OCI-LY7 (cell line): ENCODE results near the gene CCRL2. TPM values are rescaled to one million over a fixed set of nuclear protein-coding genes. Genes with fewer than 3 reads are reported as not detected.

Experiments
- BruUV-seq: library from RNA; stranded (reverse); fragments of 400-500 nt; replicated peaks from 2 replicates; lab custom pipeline; 2021; lab: Mats Ljungman, UMichigan
- CTCF ChIA-PET: fragments of 300-600 bp; sonication (Branson Sonifier 250); formaldehyde crosslinking; loops from one replicate; lab custom pipeline; 2022; ENCODE audit warnings: antibody characterized with exemption; ENCODE audit not compliant: unreplicated experiment; lab: Charles Lee
- POLR2A ChIA-PET: fragments of 300-600 bp; sonication (Branson Sonifier 250); formaldehyde crosslinking; loops from one replicate; lab custom pipeline; 2022; ENCODE audit warnings: antibody characterized with exemption; lab: Charles Lee
- DNase-seq: peaks from one replicate; pipeline ENCODE4 v3.0.0-alpha.2; 2015; ENCODE audit warnings: low spot score
- H2AFZ ChIP-seq: fragments of 200-600 bp; sonication (generic), shearing (Covaris generic); 2 replicates; pipeline ENCODE4 v1.6.1; 2014; ENCODE audit warnings: mild to moderate bottlenecking, antibody characterized with exemption, low read length, moderate library complexity
- H3K27ac ChIP-seq: fragments of 200-600 bp; sonication (generic); 2 replicates; pipeline ENCODE4 v1.5.1; 2014; ENCODE audit warnings: mixed run types, low read depth, mild to moderate bottlenecking, moderate library complexity, low read length, inconsistent platforms; ENCODE audit not compliant: poor library complexity, severe bottlenecking
- H3K36me3 ChIP-seq: fragments of 200-600 bp; sonication (generic); 2 replicates; pipeline ENCODE4 v1.6.1; 2014; ENCODE audit warnings: mild to moderate bottlenecking, antibody characterized with exemption, low read length, moderate library complexity, mixed read lengths; ENCODE audit not compliant: insufficient read depth
- H3K4me1 ChIP-seq: fragments of 200-600 bp; sonication (generic); 2 replicates; pipeline ENCODE4 v1.5.1; 2014; ENCODE audit warnings: mild to moderate bottlenecking, low read length; ENCODE audit not compliant: insufficient read depth, poor library complexity, severe bottlenecking
- H3K4me2 ChIP-seq: fragments of 200-600 bp; sonication (generic); 2 replicates; pipeline ENCODE4 v1.6.1; 2014; ENCODE audit warnings: mild to moderate bottlenecking, low read length
- H3K4me3 ChIP-seq: fragments of 200-600 bp; sonication (generic); 2 replicates; pipeline ENCODE4 v1.5.1; 2014; ENCODE audit warnings: mild to moderate bottlenecking, low read depth, low read length; ENCODE audit not compliant: poor library complexity, severe bottlenecking
- H3K79me2 ChIP-seq: fragments of 200-600 bp; sonication (generic); 2 replicates; pipeline ENCODE4 v1.6.1; 2016; ENCODE audit warnings: low read depth, mild to moderate bottlenecking, low read length, moderate library complexity, mixed read lengths; ENCODE audit not compliant: insufficient read depth
- H3K9me2 ChIP-seq: fragments of 200-600 bp; sonication (generic); 2 replicates; pipeline ENCODE4 v1.6.1; 2016; ENCODE audit warnings: mild to moderate bottlenecking, low read length, mixed read lengths; ENCODE audit not compliant: insufficient read depth
- H3K9me3 ChIP-seq: fragments of 200-600 bp; sonication (generic); 2 replicates; pipeline ENCODE4 v1.6.1; 2014; ENCODE audit warnings: mild to moderate bottlenecking, mixed run types, low read length, mixed read lengths
- H4K20me1 ChIP-seq: fragments of 200-600 bp; sonication (generic); 2 replicates; pipeline ENCODE4 v1.6.1; 2014; ENCODE audit warnings: mild to moderate bottlenecking, antibody characterized with exemption, low read length, moderate library complexity, mixed read lengths; ENCODE audit not compliant: insufficient read depth
- EZH2phosphoT487 ChIP-seq: fragments of 200-600 bp; sonication (generic); IDR thresholded peaks from 2 replicates; pipeline ENCODE4 v1.6.1; 2018; ENCODE audit warnings: low read depth, borderline replicate concordance, mild to moderate bottlenecking, mixed run types, antibody characterized with exemption, low read length, moderate library complexity, mixed read lengths
- intact Hi-C: fragments of 100-400 bp; cut with micrococcal nuclease; formaldehyde crosslinking; loops from one replicate; pipeline ENCODE4 v1.10.0; 2022; ENCODE audit not compliant: unreplicated experiment
- total RNA-seq, 2 experiments: library from RNA; depleted of rRNA in 1 of 2; stranded (reverse); fragments of >200 nt in 1 of 2; shearing (Covaris generic) in 1 of 2; gene quantifications; 2 replicates each; pipeline ENCODE4 v1.2.3, GENCODE V29; 2014 to 2022
- TF ChIP-seq, protein P1 (sequence below): fragments of 200-600 bp; sonication (generic); conservative IDR thresholded peaks from 2 replicates; pipeline ENCODE4 v1.5.1; 2014; ENCODE audit warnings: mild to moderate bottlenecking, antibody characterized with exemption, low read length, moderate library complexity, mixed read lengths

Gene CCRL2
- total RNA-seq, 2 experiments from 2014 or later, result 0.41 to 2.2 TPM

DNA sequence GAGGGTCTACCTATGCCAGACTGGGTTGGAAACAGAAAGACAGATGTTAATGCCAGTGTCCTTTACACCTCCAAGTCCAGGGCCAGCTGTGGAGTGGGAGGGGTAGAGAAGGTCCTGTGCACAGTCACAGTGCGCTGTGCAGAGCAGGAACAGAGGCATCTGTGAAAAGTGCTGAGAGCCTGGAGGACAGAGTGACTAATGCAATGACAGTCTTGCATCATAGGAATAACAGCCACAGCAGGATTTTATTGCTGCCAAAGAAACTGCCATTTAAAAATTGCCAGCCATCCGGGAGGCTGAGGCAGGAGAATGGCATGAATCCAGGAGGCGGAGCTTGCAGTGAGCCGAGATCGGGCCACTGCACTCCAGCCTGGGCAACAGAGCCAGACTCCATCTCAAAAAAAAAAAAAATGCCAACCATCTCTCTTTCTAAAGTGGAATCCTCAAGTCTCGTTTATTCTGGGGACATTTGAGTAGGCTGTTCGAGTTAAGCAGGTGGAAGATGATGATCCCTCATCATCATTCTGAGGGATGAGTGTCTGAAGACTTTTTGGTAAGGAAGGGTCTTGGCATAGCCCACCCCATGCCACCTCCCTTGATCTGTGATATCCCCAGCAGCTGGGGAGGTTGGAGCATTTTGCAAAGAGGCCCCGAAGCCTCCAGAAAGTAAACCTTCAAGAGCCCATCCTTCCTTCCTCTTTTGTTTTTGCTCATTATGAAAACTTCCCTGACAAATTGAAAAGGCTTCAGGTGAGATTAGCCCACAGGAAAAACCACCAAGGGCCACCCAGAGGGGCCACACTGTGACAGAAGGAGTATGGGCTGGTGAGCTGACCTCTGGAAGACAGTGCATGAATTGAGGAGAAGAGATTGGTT, 45.4 kb upstream of the CCRL2 start:
- Histone ChIP-seq H2AFZ (no peak overlapping the region), H3K27ac (no peak overlapping the region)
- DNase-seq, result no peak

DNA sequence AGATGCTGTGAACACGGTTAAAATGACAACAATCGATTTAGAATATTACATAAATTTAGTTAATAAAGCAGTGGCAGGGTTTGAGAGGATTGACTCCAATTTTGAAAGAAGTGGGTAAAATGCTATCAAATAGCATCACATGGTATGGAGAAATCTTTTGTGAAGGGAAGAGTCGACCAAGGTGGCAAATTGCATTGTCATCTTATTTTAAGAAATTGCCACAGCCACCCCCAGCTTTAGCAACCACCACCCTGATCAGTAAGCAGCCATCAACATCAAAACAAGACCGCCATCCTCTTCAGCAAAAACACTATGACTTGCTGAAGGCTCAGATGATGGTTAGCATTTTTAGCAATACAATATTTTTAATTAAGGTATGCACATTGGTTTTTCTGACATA, 42.0 kb upstream of the CCRL2 start:
- Histone ChIP-seq H4K20me1 (no peaks in the 10 kb centered on the region), H3K9me3 (no peaks in the 10 kb centered on the region), H3K4me1 (no peaks in the 10 kb centered on the region), H3K9me2 (no peaks in the 10 kb centered on the region), H3K36me3 (no peaks in the 10 kb centered on the region), H3K27ac (no peak overlapping the region), H3K4me3 (no peak overlapping the region), H3K79me2 (no peaks in the 10 kb centered on the region), H2AFZ (no peak overlapping the region), H3K4me2 (no peak overlapping the region)
- DNase-seq, result no peak
- CTCF ChIA-PET, result no interaction called here
- TF ChIP-seq EZH2phosphoT487, result no peak
- TF ChIP-seq, protein P1, sequence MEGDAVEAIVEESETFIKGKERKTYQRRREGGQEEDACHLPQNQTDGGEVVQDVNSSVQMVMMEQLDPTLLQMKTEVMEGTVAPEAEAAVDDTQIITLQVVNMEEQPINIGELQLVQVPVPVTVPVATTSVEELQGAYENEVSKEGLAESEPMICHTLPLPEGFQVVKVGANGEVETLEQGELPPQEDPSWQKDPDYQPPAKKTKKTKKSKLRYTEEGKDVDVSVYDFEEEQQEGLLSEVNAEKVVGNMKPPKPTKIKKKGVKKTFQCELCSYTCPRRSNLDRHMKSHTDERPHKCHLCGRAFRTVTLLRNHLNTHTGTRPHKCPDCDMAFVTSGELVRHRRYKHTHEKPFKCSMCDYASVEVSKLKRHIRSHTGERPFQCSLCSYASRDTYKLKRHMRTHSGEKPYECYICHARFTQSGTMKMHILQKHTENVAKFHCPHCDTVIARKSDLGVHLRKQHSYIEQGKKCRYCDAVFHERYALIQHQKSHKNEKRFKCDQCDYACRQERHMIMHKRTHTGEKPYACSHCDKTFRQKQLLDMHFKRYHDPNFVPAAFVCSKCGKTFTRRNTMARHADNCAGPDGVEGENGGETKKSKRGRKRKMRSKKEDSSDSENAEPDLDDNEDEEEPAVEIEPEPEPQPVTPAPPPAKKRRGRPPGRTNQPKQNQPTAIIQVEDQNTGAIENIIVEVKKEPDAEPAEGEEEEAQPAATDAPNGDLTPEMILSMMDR, result no peak
- intact Hi-C loops, result no loop called here
- POLR2A ChIA-PET, result no interaction called here
- BruUV-seq, result no TSS peak

More for the DNA sequence above, 45.4 kb upstream of the CCRL2 start:
- CTCF ChIA-PET, result no interaction called here
- H3K36me3 ChIP-seq, result no peaks in the 10 kb centered on the region
- H3K79me2 ChIP-seq, result no peaks in the 10 kb centered on the region
- intact Hi-C loops, result no loop called here
- POLR2A ChIA-PET, result no interaction called here
- TF ChIP-seq EZH2phosphoT487, result no peak
- TF ChIP-seq, protein P1, result no peak
- no peaks in the 10 kb centered on the region for H4K20me1 ChIP-seq
- BruUV-seq, result no TSS peak
- no peak overlapping the region for H3K4me3 ChIP-seq
- no peaks in the 10 kb centered on the region for H3K9me2 ChIP-seq
- no peaks in the 10 kb centered on the region for H3K9me3 ChIP-seq
- no peak overlapping the region for H3K4me2 ChIP-seq
- no peaks in the 10 kb centered on the region for H3K4me1 ChIP-seq
